ENCODE data around the gene CKS1B. TPM values are rescaled to one million over a fixed set of nuclear protein-coding genes. Genes with fewer than 3 reads are reported as not detected.

CKS1B gene
- total RNA-seq: 17.4 and 25.2 TPM in 2 replicates

GRCh38 chr1:154974102-154974807 is at the start of gene CKS1B:
CKS1B (plus strand) TSS chr1:154974681; CDS start chr1:154974746, 65 bp downstream.

GRCh38 chr1:154936555-154937084 is 37.9 kb upstream of the CKS1B start, which contains the start of gene PMVK:
PMVK (minus strand) TSS chr1:154936719; CDS start chr1:154936685, 34 bp downstream.

GRCh38 chr1:154955718-154956543 is 18.6 kb upstream of the CKS1B start, which contains the start of gene PBXIP1:
PBXIP1 (minus strand) TSS chr1:154956099; CDS start chr1:154953721, 2,378 bp downstream.

GRCh38 chr1:154961207-154962155 is 13.0 kb upstream of the CKS1B start, which contains the start of gene PYGO2:
PYGO2 (minus strand) TSS chr1:154961782; CDS start chr1:154961576, 206 bp downstream.

GRCh38 chr1:154970631-154971340 is 3.7 kb upstream of the CKS1B start, which contains the start of gene SHC1:
SHC1 (minus strand) TSS chr1:154970747; CDS start chr1:154970526, 221 bp downstream.

GRCh38 chr1:154982897-154983648 is 8.6 kb downstream of the CKS1B start, which contains the start of gene FLAD1:
FLAD1 (plus strand) TSS chr1:154983344; CDS start chr1:154983695, 351 bp downstream.

GRCh38 chr1:154993572-154994268 is 19.2 kb downstream of the CKS1B start, which contains the start of gene LENEP:
LENEP (plus strand) TSS chr1:154993586; CDS start chr1:154993608, 22 bp downstream.

GRCh38 chr1:155002464-155003226 is 28.2 kb downstream of the CKS1B start, which contains the start of gene ZBTB7B:
ZBTB7B (plus strand) TSS chr1:155002802; CDS start chr1:155014661, 11,859 bp downstream.

Other genes starting within 250 kb of the CKS1B start
- gene KCNN3, start 104.4 kb upstream of the CKS1B start, total RNA-seq: under 0.01 and 0.18 TPM in 2 replicates
- gene PMVK, start 38.0 kb upstream of the CKS1B start, total RNA-seq: 5.1 and 5.5 TPM in 2 replicates
- gene PBXIP1, start 18.6 kb upstream of the CKS1B start, total RNA-seq: 97.0 and 105 TPM in 2 replicates
- gene PYGO2, start 12.9 kb upstream of the CKS1B start, total RNA-seq: 13.1 and 15.1 TPM in 2 replicates
- 180 and 202 TPM in 2 replicates for gene SHC1, start 3.9 kb upstream of the CKS1B start, total RNA-seq
- gene FLAD1, start 8.7 kb downstream of the CKS1B start, total RNA-seq: 17.2 and 18.7 TPM in 2 replicates
- gene LENEP, start 18.9 kb downstream of the CKS1B start, total RNA-seq: 0.18 and 0.28 TPM in 2 replicates
- 9.1 and 10.8 TPM in 2 replicates for gene ZBTB7B, start 28.1 kb downstream of the CKS1B start, total RNA-seq
- gene DCST2, start 59.1 kb downstream of the CKS1B start, total RNA-seq: under 0.01 TPM in 2 replicates
- not detected in 2 replicates for gene DCST1, start 59.1 kb downstream of the CKS1B start, total RNA-seq
- gene ADAM15, start 76.6 kb downstream of the CKS1B start, total RNA-seq: 46.2 and 70.4 TPM in 2 replicates
- 3.7 and 4.0 TPM in 2 replicates for gene EFNA4, start 89.1 kb downstream of the CKS1B start, total RNA-seq
- gene EFNA3, start 104.2 kb downstream of the CKS1B start, total RNA-seq: 0.14 and 0.83 TPM in 2 replicates
- 0.71 and 1.1 TPM in 2 replicates for gene EFNA1, start 153.2 kb downstream of the CKS1B start, total RNA-seq
- gene SLC50A1, start 161.2 kb downstream of the CKS1B start, total RNA-seq: 35.4 and 37.4 TPM in 2 replicates
- 45.9 and 52.1 TPM in 2 replicates for gene DPM3, start 165.8 kb downstream of the CKS1B start, total RNA-seq
- gene KRTCAP2, start 198.6 kb downstream of the CKS1B start, total RNA-seq: 119 and 168 TPM in 2 replicates
- gene TRIM46, start 199.2 kb downstream of the CKS1B start, total RNA-seq: 2.3 and 2.5 TPM in 2 replicates
- gene THBS3, start 233.2 kb downstream of the CKS1B start, total RNA-seq: 19.9 and 26.1 TPM in 2 replicates
- 42.7 and 44.5 TPM in 2 replicates for gene MTX1, start 234.0 kb downstream of the CKS1B start, total RNA-seq